SHP77 (cell line): ENCODE measurements around the gene TM4SF20.

ENCODE experiments used
- DNase-seq, 2 experiments: peaks; one replicate each; lab custom pipeline; 2025; lab: John Stamatoyannopoulos, UW

The TM4SF20 gene

GRCh38 chr2:227320305-227321094, 58.6 kb downstream of the TM4SF20 start:
- DNase-seq = no peak

GRCh38 chr2:227317834-227318233, 61.3 kb downstream of the TM4SF20 start:
- no peak for DNase-seq

- no peak for DNase-seq
Observed at GRCh38 chr2:227313310-227313709, 65.8 kb downstream of the TM4SF20 start.

- no peak for DNase-seq
Observed at GRCh38 chr2:227312579-227312978, 66.5 kb downstream of the TM4SF20 start.
